Suprapubic skin (tissue), 3 donors: ENCODE results near the gene DIPK1B.

Source experiments
- CTCF ChIP-seq, 2 donors: fragments of 200-600 bp in 1 of 2; fragments of 450-650 bp in 1 of 2; sonication (generic) in 1 of 2; IDR thresholded peaks; one replicate each; pipeline ENCODE4 v1.5.1; 2016 to 2019; ENCODE audit warnings: antibody characterized with exemption in 2 of 2, mild to moderate bottlenecking in 1 of 2, moderate library complexity in 1 of 2
- POLR2A ChIP-seq, 2 donors: fragments of 450-650 bp; IDR thresholded peaks; one replicate each; pipeline ENCODE4 v1.6.1; 2017; ENCODE audit warnings: antibody characterized with exemption in 2 of 2, mild to moderate bottlenecking in 2 of 2, moderate library complexity in 2 of 2

DNA sequence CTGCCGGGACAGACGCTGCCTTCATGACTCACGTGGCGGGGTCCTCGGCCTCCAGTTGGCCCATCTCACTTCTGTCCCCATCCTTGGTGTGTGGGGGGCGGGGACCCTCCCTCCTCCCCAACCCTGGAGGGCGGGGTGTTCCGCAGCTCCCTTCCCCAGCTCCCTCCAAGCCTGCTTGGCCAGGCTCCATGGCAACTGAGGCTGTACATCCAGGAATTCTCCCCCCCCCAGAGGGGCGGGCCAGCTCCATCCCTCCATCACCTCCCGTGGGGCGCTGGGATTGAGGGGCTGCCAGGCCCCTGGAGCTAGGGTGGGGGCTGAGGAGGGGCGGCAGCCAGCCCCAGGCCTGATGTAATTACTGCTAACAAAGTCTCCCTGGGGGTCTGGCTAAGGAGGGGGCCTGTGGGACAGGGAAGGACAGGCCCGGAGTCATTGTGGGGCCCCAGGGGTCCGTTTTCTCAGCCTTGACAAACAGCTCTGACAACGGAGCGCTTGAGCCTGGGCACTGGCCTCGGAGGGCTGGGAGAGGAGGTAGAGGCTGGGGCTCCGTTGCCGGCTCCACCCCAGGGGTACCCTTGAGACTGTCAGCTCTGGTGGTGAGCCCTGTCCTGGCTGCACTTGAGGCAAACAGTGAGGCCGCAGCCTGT is 8.0 kb downstream of the DIPK1B start:
- TF ChIP-seq CTCF (IDR thresholded peaks at IDR 0.05) (no peak), POLR2A (IDR thresholded peaks at IDR 0.05) (no peak)
